Stimulated activated memory B cell treated with anti-CD40 and anti-IgM and Interleukin-4, amounts not matched to agents 10 μg/mL and 1 μg/mL and 100 μg/mL, for 72 hours (primary cell): Measurements from ENCODE around the gene DNAJC18.
"Not testable (repeated sequence)": the region's sequence is repeated elsewhere in the genome, so short reads cannot be mapped to it uniquely, and the experiment has no call there.

Experiments
- ATAC-seq: fragments of 150-1000 bp; cut with Tn5 transposase; 2 replicates; pipeline ENCODE4 v1.10.0; 2021
- H3K27ac Mint-ChIP-seq: one replicate; pipeline ENCODE4 v1.8.0; 2022; ENCODE audit warnings: mild to moderate bottlenecking, mixed read lengths
- H3K27me3 Mint-ChIP-seq: one replicate; pipeline ENCODE4 v1.8.0; 2022; ENCODE audit warnings: mixed read lengths
- H3K36me3 Mint-ChIP-seq: one replicate; pipeline ENCODE4 v1.8.0; 2022; ENCODE audit warnings: mixed read lengths
- H3K4me1 Mint-ChIP-seq: one replicate; pipeline ENCODE4 v1.8.0; 2022; ENCODE audit warnings: mixed read lengths
- H3K4me3 Mint-ChIP-seq: one replicate; pipeline ENCODE4 v1.8.0; 2022; ENCODE audit warnings: mild to moderate bottlenecking, moderate library complexity, mixed read lengths
- H3K9me3 Mint-ChIP-seq: one replicate; pipeline ENCODE4 v1.8.0; 2022; ENCODE audit warnings: mixed read lengths

Gene DNAJC18

GRCh38 chr5:139393497-139394122 lies 45.7 kb downstream of the DNAJC18 start:
- H3K27ac Mint-ChIP-seq: peak overlapping the region; percentile 98
- H3K27me3 Mint-ChIP-seq: no peaks in the 10 kb centered on the region
- no peaks in the 10 kb centered on the region for H3K36me3 Mint-ChIP-seq
- peaks cover 64% of the 10 kb centered on the region for H3K4me1 Mint-ChIP-seq
- no peak for ATAC-seq
- peak overlapping the region; percentile 96 for H3K4me3 Mint-ChIP-seq
- H3K9me3 Mint-ChIP-seq: no peaks in the 10 kb centered on the region

GRCh38 chr5:139392678-139393496 lies 46.4 kb downstream of the DNAJC18 start:
- no peaks in the 10 kb centered on the region for H3K9me3 Mint-ChIP-seq
- peak overlapping the region; percentile 96 for H3K4me3 Mint-ChIP-seq
- no peaks in the 10 kb centered on the region for H3K27me3 Mint-ChIP-seq
- no peaks in the 10 kb centered on the region for H3K36me3 Mint-ChIP-seq
- H3K4me1 Mint-ChIP-seq: peaks cover 71% of the 10 kb centered on the region
- peak; percentile 74 for ATAC-seq
- H3K27ac Mint-ChIP-seq: peak overlapping the region; percentile 98

GRCh38 chr5:139392324-139392677 lies 47.0 kb downstream of the DNAJC18 start:
- no peak for ATAC-seq
- peak overlapping the region; percentile 97 for H3K4me3 Mint-ChIP-seq
- no peaks in the 10 kb centered on the region for H3K36me3 Mint-ChIP-seq
- no peaks in the 10 kb centered on the region for H3K9me3 Mint-ChIP-seq
- peak overlapping the region; percentile 98 for H3K27ac Mint-ChIP-seq
- peaks cover 77% of the 10 kb centered on the region for H3K4me1 Mint-ChIP-seq
- no peaks in the 10 kb centered on the region for H3K27me3 Mint-ChIP-seq

- ATAC-seq: peak; percentile 1
- H3K4me1 Mint-ChIP-seq: peaks cover 83% of the 10 kb centered on the region
- H3K4me3 Mint-ChIP-seq: peak overlapping the region; percentile 97
- no peaks in the 10 kb centered on the region for H3K36me3 Mint-ChIP-seq
- no peaks in the 10 kb centered on the region for H3K9me3 Mint-ChIP-seq
- H3K27ac Mint-ChIP-seq: peak overlapping the region; percentile 98
- H3K27me3 Mint-ChIP-seq: no peaks in the 10 kb centered on the region
Measured at GRCh38 chr5:139391570-139392323, 47.6 kb downstream of the DNAJC18 start.

GRCh38 chr5:139390639-139391569 lies 48.4 kb downstream of the DNAJC18 start:
- Mint-ChIP-seq H3K9me3 (no peaks in the 10 kb centered on the region), H3K36me3 (no peaks in the 10 kb centered on the region), H3K4me3 (peak overlapping the region; percentile 97), H3K27ac (peak overlapping the region; percentile 98), H3K4me1 (peaks cover 84% of the 10 kb centered on the region), H3K27me3 (no peaks in the 10 kb centered on the region)
- ATAC-seq: no peak

GRCh38 chr5:139389701-139390638 lies 49.4 kb downstream of the DNAJC18 start, which contains the start of gene MZB1:
TSS of gene MZB1 (minus strand) at chr5:139389913. CDS start at chr5:139389856, 57 bp downstream.
- Mint-ChIP-seq H3K36me3 (no peaks in the 10 kb centered on the region), H3K4me1 (peaks cover 84% of the 10 kb centered on the region), H3K9me3 (no peaks in the 10 kb centered on the region), H3K27ac (peak within 1 kb of the TSS; percentile 98), H3K27me3 (no peaks in the 10 kb centered on the region), H3K4me3 (peak within 1 kb of the TSS; percentile 89)
- ATAC-seq: peak; percentile 84

- H3K4me3 Mint-ChIP-seq: peak overlapping the region; percentile 89
- no peaks in the 10 kb centered on the region for H3K27me3 Mint-ChIP-seq
- peak; percentile 9 for ATAC-seq
- peaks cover 96% of the 10 kb centered on the region for H3K4me1 Mint-ChIP-seq
- H3K27ac Mint-ChIP-seq: peak overlapping the region; percentile 98
- no peaks in the 10 kb centered on the region for H3K36me3 Mint-ChIP-seq
- no peaks in the 10 kb centered on the region for H3K9me3 Mint-ChIP-seq
Measured at GRCh38 chr5:139388198-139388821, 51.0 kb downstream of the DNAJC18 start.

- peaks cover 93% of the 10 kb centered on the region for H3K4me1 Mint-ChIP-seq
- no peak for ATAC-seq
- H3K36me3 Mint-ChIP-seq: no peaks in the 10 kb centered on the region
- no peaks in the 10 kb centered on the region for H3K9me3 Mint-ChIP-seq
- H3K27me3 Mint-ChIP-seq: no peaks in the 10 kb centered on the region
- peak overlapping the region; percentile 89 for H3K4me3 Mint-ChIP-seq
- H3K27ac Mint-ChIP-seq: peak overlapping the region; percentile 98
Measured at GRCh38 chr5:139387611-139388197, 51.6 kb downstream of the DNAJC18 start.

- Mint-ChIP-seq H3K27ac (peak overlapping the region; percentile 98), H3K4me1 (peaks cover 96% of the 10 kb centered on the region)
- not testable (repeated sequence) for H3K36me3 Mint-ChIP-seq, H3K27me3 Mint-ChIP-seq, H3K9me3 Mint-ChIP-seq, H3K4me3 Mint-ChIP-seq, ATAC-seq
Measured at GRCh38 chr5:139386956-139387355, 52.4 kb downstream of the DNAJC18 start.

GRCh38 chr5:139386050-139386438 lies 53.3 kb downstream of the DNAJC18 start:
- Mint-ChIP-seq H3K27ac (peak overlapping the region; percentile 78), H3K4me3 (no peak overlapping the region), H3K27me3 (no peaks in the 10 kb centered on the region), H3K9me3 (no peaks in the 10 kb centered on the region), H3K36me3 (no peaks in the 10 kb centered on the region), H3K4me1 (peaks cover 89% of the 10 kb centered on the region)
- ATAC-seq: no peak

- Mint-ChIP-seq H3K4me3 (peak overlapping the region; percentile 53), H3K36me3 (no peaks in the 10 kb centered on the region), H3K9me3 (no peaks in the 10 kb centered on the region), H3K27me3 (no peaks in the 10 kb centered on the region), H3K27ac (peak overlapping the region; percentile 78), H3K4me1 (peaks cover 82% of the 10 kb centered on the region)
- no peak for ATAC-seq
Measured at GRCh38 chr5:139385061-139386049, 54.0 kb downstream of the DNAJC18 start.

- ATAC-seq: no peak
- Mint-ChIP-seq H3K4me3 (peak overlapping the region; percentile 53), H3K9me3 (no peaks in the 10 kb centered on the region), H3K27me3 (no peaks in the 10 kb centered on the region), H3K4me1 (peaks cover 80% of the 10 kb centered on the region), H3K27ac (peak overlapping the region; percentile 78), H3K36me3 (no peaks in the 10 kb centered on the region)
Measured at GRCh38 chr5:139384591-139385051, 54.7 kb downstream of the DNAJC18 start.
